Liver (tissue), 3 donors: ENCODE data around the gene NCF4.

Source experiments
- FOXA1 ChIP-seq: IDR thresholded peaks from 2 replicates; pipeline ENCODE4 v1.6.1; 2016; ENCODE audit warnings: antibody characterized with exemption
- MAX ChIP-seq: IDR thresholded peaks from 2 replicates; pipeline ENCODE4 v1.6.1; 2016; ENCODE audit warnings: antibody characterized with exemption
- RAD21 ChIP-seq, 2 donors: IDR thresholded peaks; 2 replicates each; pipeline ENCODE4 v1.6.1; 2016; ENCODE audit warnings: antibody characterized with exemption in 2 of 2, mild to moderate bottlenecking in 2 of 2
- REST ChIP-seq: IDR thresholded peaks from 2 replicates; pipeline ENCODE4 v1.6.1; 2016; ENCODE audit warnings: antibody characterized with exemption, mild to moderate bottlenecking
- SP1 ChIP-seq: IDR thresholded peaks from 2 replicates; pipeline ENCODE4 v1.6.1; 2018; ENCODE audit warnings: antibody characterized with exemption, mild to moderate bottlenecking
- YY1 ChIP-seq: IDR thresholded peaks from 2 replicates; pipeline ENCODE4 v1.6.1; 2016; ENCODE audit warnings: antibody characterized with exemption, mild to moderate bottlenecking
- ZBTB33 ChIP-seq: IDR thresholded peaks from 2 replicates; pipeline ENCODE4 v1.6.1; 2016; ENCODE audit warnings: antibody characterized with exemption
- TF ChIP-seq, protein P1 (sequence below): fragments of 150-350 bp; IDR thresholded peaks from 2 replicates; pipeline ENCODE4 v1.5.1; 2017; ENCODE audit warnings: improper control_type of control experiment, low read depth, low read length; ENCODE audit not compliant: missing input control
- TF ChIP-seq, protein P2 (sequence below): IDR thresholded peaks from 2 replicates; pipeline ENCODE4 v1.6.1; 2016; ENCODE audit warnings: antibody characterized with exemption
- donor health status: healthy.
- donor health status: healthy.

- TF ChIP-seq RAD21 (IDR thresholded peaks at IDR 0.05), result no peak
- TF ChIP-seq, protein P1, sequence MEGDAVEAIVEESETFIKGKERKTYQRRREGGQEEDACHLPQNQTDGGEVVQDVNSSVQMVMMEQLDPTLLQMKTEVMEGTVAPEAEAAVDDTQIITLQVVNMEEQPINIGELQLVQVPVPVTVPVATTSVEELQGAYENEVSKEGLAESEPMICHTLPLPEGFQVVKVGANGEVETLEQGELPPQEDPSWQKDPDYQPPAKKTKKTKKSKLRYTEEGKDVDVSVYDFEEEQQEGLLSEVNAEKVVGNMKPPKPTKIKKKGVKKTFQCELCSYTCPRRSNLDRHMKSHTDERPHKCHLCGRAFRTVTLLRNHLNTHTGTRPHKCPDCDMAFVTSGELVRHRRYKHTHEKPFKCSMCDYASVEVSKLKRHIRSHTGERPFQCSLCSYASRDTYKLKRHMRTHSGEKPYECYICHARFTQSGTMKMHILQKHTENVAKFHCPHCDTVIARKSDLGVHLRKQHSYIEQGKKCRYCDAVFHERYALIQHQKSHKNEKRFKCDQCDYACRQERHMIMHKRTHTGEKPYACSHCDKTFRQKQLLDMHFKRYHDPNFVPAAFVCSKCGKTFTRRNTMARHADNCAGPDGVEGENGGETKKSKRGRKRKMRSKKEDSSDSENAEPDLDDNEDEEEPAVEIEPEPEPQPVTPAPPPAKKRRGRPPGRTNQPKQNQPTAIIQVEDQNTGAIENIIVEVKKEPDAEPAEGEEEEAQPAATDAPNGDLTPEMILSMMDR, result no peak
- no peak for TF ChIP-seq ZBTB33
- no peak for TF ChIP-seq SP1
- TF ChIP-seq, protein P2, sequence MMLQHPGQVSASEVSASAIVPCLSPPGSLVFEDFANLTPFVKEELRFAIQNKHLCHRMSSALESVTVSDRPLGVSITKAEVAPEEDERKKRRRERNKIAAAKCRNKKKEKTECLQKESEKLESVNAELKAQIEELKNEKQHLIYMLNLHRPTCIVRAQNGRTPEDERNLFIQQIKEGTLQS, result no peak
- no peak for TF ChIP-seq YY1
- TF ChIP-seq FOXA1, result no peak
- TF ChIP-seq MAX, result no peak
- no peak for TF ChIP-seq REST
Measured at GRCh38 chr22:36923131-36923788, 62.5 kb downstream of the NCF4 start.
